ENCODE results near the gene SLC24A4. TPM values are rescaled to one million over a fixed set of nuclear protein-coding genes. Genes with fewer than 3 reads are reported as not detected.
"Not testable (repeated sequence)": the region's sequence is repeated elsewhere in the genome, so short reads cannot be mapped to it uniquely, and the experiment has no call there.

The SLC24A4 gene
- total RNA-seq, 1 donor, result 6.7 TPM

GRCh38 chr14:92397953-92398564 is 75.1 kb downstream of the SLC24A4 start:
- peaks cover 78% of the 10 kb centered on the region for H3K4me1 ChIP-seq (ENCODE audit: insufficient read depth, low read length)

GRCh38 chr14:92398888-92399636 is 76.1 kb downstream of the SLC24A4 start:
- Histone ChIP-seq H3K9me3 (ENCODE audit: low read depth, low read length) (no peaks in the 10 kb centered on the region), H3K4me1 (ENCODE audit: insufficient read depth, low read length) (peaks cover 86% of the 10 kb centered on the region), H3K4me3 (ENCODE audit: low read length) (no peak overlapping the region), H3K27me3 (ENCODE audit: insufficient read depth, low read length) (no peaks in the 10 kb centered on the region)

More at GRCh38 chr14:92397953-92398564, 75.1 kb downstream of the SLC24A4 start:
- H3K27me3 ChIP-seq (ENCODE audit: insufficient read depth, low read length), result no peaks in the 10 kb centered on the region
- H3K4me3 ChIP-seq (ENCODE audit: low read length), result no peak overlapping the region
- no peaks in the 10 kb centered on the region for H3K9me3 ChIP-seq (ENCODE audit: low read depth, low read length)

- Histone ChIP-seq H3K4me1 (ENCODE audit: insufficient read depth, low read length) (peaks cover 96% of the 10 kb centered on the region), H3K9me3 (ENCODE audit: low read depth, low read length) (no peaks in the 10 kb centered on the region), H3K27me3 (ENCODE audit: insufficient read depth, low read length) (no peaks in the 10 kb centered on the region), H3K4me3 (ENCODE audit: low read length) (no peak overlapping the region)
These were observed 77.8 kb downstream of the SLC24A4 start for GRCh38 chr14:92400579-92401444.

- Histone ChIP-seq H3K4me1 (ENCODE audit: insufficient read depth, low read length) (peaks cover 97% of the 10 kb centered on the region), H3K4me3 (ENCODE audit: low read length) (no peak overlapping the region), H3K9me3 (ENCODE audit: low read depth, low read length) (no peaks in the 10 kb centered on the region), H3K27me3 (ENCODE audit: insufficient read depth, low read length) (no peaks in the 10 kb centered on the region)
These were observed 78.6 kb downstream of the SLC24A4 start for GRCh38 chr14:92401561-92401960.

GRCh38 chr14:92402500-92402899 is 79.5 kb downstream of the SLC24A4 start:
- H3K27me3 ChIP-seq (ENCODE audit: insufficient read depth, low read length); H3K4me3 ChIP-seq (ENCODE audit: low read length); H3K9me3 ChIP-seq (ENCODE audit: low read depth, low read length): not testable (repeated sequence)
- H3K4me1 ChIP-seq (ENCODE audit: insufficient read depth, low read length), result peaks cover 96% of the 10 kb centered on the region

GRCh38 chr14:92404018-92404417 is 81.1 kb downstream of the SLC24A4 start:
- Histone ChIP-seq H3K27me3 (ENCODE audit: insufficient read depth, low read length) (no peaks in the 10 kb centered on the region), H3K9me3 (ENCODE audit: low read depth, low read length) (no peaks in the 10 kb centered on the region), H3K4me3 (ENCODE audit: low read length) (no peak overlapping the region), H3K4me1 (ENCODE audit: insufficient read depth, low read length) (peaks cover 96% of the 10 kb centered on the region)

- Histone ChIP-seq H3K4me3 (ENCODE audit: low read length) (no peak overlapping the region), H3K9me3 (ENCODE audit: low read depth, low read length) (no peaks in the 10 kb centered on the region), H3K4me1 (ENCODE audit: insufficient read depth, low read length) (peaks cover 96% of the 10 kb centered on the region), H3K27me3 (ENCODE audit: insufficient read depth, low read length) (no peaks in the 10 kb centered on the region)
These were observed 81.5 kb downstream of the SLC24A4 start for GRCh38 chr14:92404421-92404820.

- Histone ChIP-seq H3K9me3 (ENCODE audit: low read depth, low read length) (no peaks in the 10 kb centered on the region), H3K4me3 (ENCODE audit: low read length) (no peak overlapping the region), H3K4me1 (ENCODE audit: insufficient read depth, low read length) (peaks cover 96% of the 10 kb centered on the region), H3K27me3 (ENCODE audit: insufficient read depth, low read length) (no peaks in the 10 kb centered on the region)
These were observed 82.0 kb downstream of the SLC24A4 start for GRCh38 chr14:92404938-92405337.

- Histone ChIP-seq H3K9me3 (ENCODE audit: low read depth, low read length) (no peaks in the 10 kb centered on the region), H3K4me3 (ENCODE audit: low read length) (no peak overlapping the region), H3K27me3 (ENCODE audit: insufficient read depth, low read length) (no peaks in the 10 kb centered on the region), H3K4me1 (ENCODE audit: insufficient read depth, low read length) (peaks cover 90% of the 10 kb centered on the region)
These were observed 84.4 kb downstream of the SLC24A4 start for GRCh38 chr14:92407410-92407809.

GRCh38 chr14:92409043-92409442 is 86.1 kb downstream of the SLC24A4 start:
- Histone ChIP-seq H3K4me3 (ENCODE audit: low read length) (no peak overlapping the region), H3K9me3 (ENCODE audit: low read depth, low read length) (no peaks in the 10 kb centered on the region), H3K27me3 (ENCODE audit: insufficient read depth, low read length) (no peaks in the 10 kb centered on the region), H3K4me1 (ENCODE audit: insufficient read depth, low read length) (peaks cover 84% of the 10 kb centered on the region)

- H3K9me3 ChIP-seq (ENCODE audit: low read depth, low read length), result no peaks in the 10 kb centered on the region
- no peak overlapping the region for H3K4me3 ChIP-seq (ENCODE audit: low read length)
- H3K27me3 ChIP-seq (ENCODE audit: insufficient read depth, low read length), result no peaks in the 10 kb centered on the region
- peaks cover 84% of the 10 kb centered on the region for H3K4me1 ChIP-seq (ENCODE audit: insufficient read depth, low read length)
These were observed 88.2 kb downstream of the SLC24A4 start for GRCh38 chr14:92411135-92411534.

- H3K9me3 ChIP-seq (ENCODE audit: low read depth, low read length), result no peaks in the 10 kb centered on the region
- peaks cover 81% of the 10 kb centered on the region for H3K4me1 ChIP-seq (ENCODE audit: insufficient read depth, low read length)
- H3K27me3 ChIP-seq (ENCODE audit: insufficient read depth, low read length), result no peaks in the 10 kb centered on the region
- H3K4me3 ChIP-seq (ENCODE audit: low read length), result no peak overlapping the region
These were observed 89.0 kb downstream of the SLC24A4 start for GRCh38 chr14:92411941-92412340.

GRCh38 chr14:92412912-92413311 is 89.9 kb downstream of the SLC24A4 start:
- peaks cover 78% of the 10 kb centered on the region for H3K4me1 ChIP-seq (ENCODE audit: insufficient read depth, low read length)
- no peaks in the 10 kb centered on the region for H3K27me3 ChIP-seq (ENCODE audit: insufficient read depth, low read length)
- H3K4me3 ChIP-seq (ENCODE audit: low read length), result no peak overlapping the region
- H3K9me3 ChIP-seq (ENCODE audit: low read depth, low read length), result no peaks in the 10 kb centered on the region

- H3K27me3 ChIP-seq (ENCODE audit: insufficient read depth, low read length), result no peaks in the 10 kb centered on the region
- peaks cover 78% of the 10 kb centered on the region for H3K4me1 ChIP-seq (ENCODE audit: insufficient read depth, low read length)
- H3K4me3 ChIP-seq (ENCODE audit: low read length), result no peak overlapping the region
- H3K9me3 ChIP-seq (ENCODE audit: low read depth, low read length), result no peaks in the 10 kb centered on the region
These were observed 90.4 kb downstream of the SLC24A4 start for GRCh38 chr14:92413379-92413778.
